Adrenal gland (tissue), 12 donors: ENCODE data around the gene FRMD3. TPM values are rescaled to one million over a fixed set of nuclear protein-coding genes. Genes with fewer than 3 reads are reported as not detected.

Source experiments
- DNase-seq, 7 donors: peaks; one replicate each; pipeline ENCODE4 v3.0.0-alpha.2; 2019 to 2020
- H3K27ac ChIP-seq, 5 donors: fragments of 200-600 bp; sonication (generic) in 4 of 5; 1 replicate in 3 of 5; 2 replicates in 2 of 5; pipeline versions ENCODE4 v1.5.1 to v1.8.0; 2016 to 2020; ENCODE audit warnings: mild to moderate bottlenecking in 1 of 5
- H3K27me3 ChIP-seq: fragments of 200-600 bp; 2 replicates; pipeline ENCODE4 v1.8.0; 2021
- H3K36me3 ChIP-seq, 2 donors: fragments of 200-600 bp; replicated peaks in 1 of 2; 1 replicate in 1 of 2; 2 replicates in 1 of 2; pipeline versions ENCODE4 v1.5.1 to v1.8.0; 2018 to 2022
- H3K4me1 ChIP-seq, 2 donors: fragments of 200-600 bp; replicated peaks in 1 of 2; 1 replicate in 1 of 2; 2 replicates in 1 of 2; pipeline versions ENCODE4 v1.5.1 to v1.8.0; 2018 to 2021
- H3K4me3 ChIP-seq, 4 donors: fragments of 200-600 bp; sonication (generic) in 3 of 4; one replicate each; pipeline ENCODE4 v1.5.1; 2016 to 2018
- H3K9me3 ChIP-seq, 3 donors: fragments of 200-600 bp; sonication (generic) in 1 of 3; replicated peaks in 1 of 3; 1 replicate in 2 of 3; 2 replicates in 1 of 3; pipeline versions ENCODE4 v1.5.1 to v1.8.0; 2016 to 2021
- CTCF ChIP-seq, 6 experiments: fragments of 450-650 bp in 4 of 6; fragments of 200-600 bp in 2 of 6; sonication (generic) in 1 of 6; IDR thresholded peaks; 1 replicate in 5 of 6; 2 replicates in 1 of 6; pipeline versions ENCODE4 v1.5.1 to v1.8.0; 2016 to 2021; ENCODE audit warnings: antibody characterized with exemption in 6 of 6, mild to moderate bottlenecking in 2 of 6, moderate library complexity in 1 of 6
- POLR2A ChIP-seq, 2 donors: fragments of 450-650 bp; IDR thresholded peaks; one replicate each; pipeline ENCODE4 v1.6.1; 2017; ENCODE audit warnings: antibody characterized with exemption in 2 of 2, mild to moderate bottlenecking in 2 of 2, moderate library complexity in 1 of 2
- WGBS, 4 donors: extraction: QIAGEN DNeasy Blood & Tissue Kit in 2 of 4; methylation state at CpG; one replicate each; pipeline versions ENCODE4 v1.1.5 to v1.1.7; 2013 to 2017; 5-methylcytosine and 5-hydroxymethylcytosine counted together
- intact Hi-C, 2 donors: fragments of 100-400 bp; cut with DNase I; formaldehyde crosslinking; loops; one replicate each; pipeline versions ENCODE4 v1.14.1 to v1.15.0; 2022 to 2023
- polyA plus RNA-seq, 3 donors: library from polyadenylated mRNA; stranded (reverse); fragments of 200-250 nt in 2 of 3; fragments of 350-450 nt in 1 of 3; fragmentation: Illumina TruSeq in 1 of 3; extraction: RNeasy Lipid Tissue Mini Kit (QIAGEN cat#74804) in 1 of 3; gene quantifications; one replicate each; pipeline ENCODE4 v1.2.3, GENCODE V29; 2013 to 2014
- total RNA-seq, 9 donors: library from RNA; depleted of rRNA in 4 of 9; stranded (reverse); fragments of >200 nt in 4 of 9; fragments of 120-200 nt in 1 of 9; fragmentation: NEBNext Ultra II Directional in 1 of 9; extraction: Animal tissue kit (Norgen Biotek cat#: 25700) in 1 of 9; gene quantifications; one replicate each; pipeline versions ENCODE4 v1.1.0 to v1.2.4, GENCODE V29; 2013 to 2023
- donor health status: healthy with polysubstance abuse.
- donor health status: Bipolar disorder and iron deficiency.
- donor health status: DM: yes; HTN: yes; CAD: no.
- donor health status: DM: no; HTN: no; CAD: no.
- donor health status: DM: no; HTN: no; CAD: no.
- donor health status: DM: yes; HTN: yes; CAD: no.

The FRMD3 gene
- total and polyA plus RNA-seq, 12 donors = 1.8 to 32.9 (median 13.6) TPM

DNA sequence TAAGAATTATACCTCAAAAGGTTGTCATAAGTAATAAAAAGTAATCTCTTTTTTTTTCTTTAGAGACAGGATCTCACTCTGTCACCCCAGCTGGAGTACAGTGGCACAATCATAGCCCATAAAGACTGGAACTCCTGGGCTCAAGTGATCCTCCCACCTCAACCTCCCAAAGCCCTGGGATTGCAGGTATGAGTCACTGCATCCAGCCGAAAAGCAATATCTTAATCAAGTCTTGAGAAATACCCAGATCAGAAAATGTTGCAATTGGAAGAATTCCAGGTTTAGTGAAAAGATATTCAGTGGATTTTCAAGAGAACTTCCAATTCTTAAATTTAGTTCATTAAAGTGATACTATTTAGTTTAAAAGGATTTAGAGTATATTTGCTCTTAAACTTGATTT lies 43.8 kb upstream of the FRMD3 start:
- H3K9me3 ChIP-seq = no peaks in the 10 kb centered on the region
- intact Hi-C loops = no loop called here
- peaks cover 0 to 5% of the 10 kb centered on the region in 2 donors for H3K4me1 ChIP-seq
- 19 to 28% (median 21%) methylated on average over 1 of the region's 1 CpG for WGBS, 4 donors
- TF ChIP-seq POLR2A (IDR thresholded peaks at IDR 0.05) (no peak), CTCF (IDR thresholded peaks at IDR 0.05) (no peak)
- H3K4me3 ChIP-seq = no peak overlapping the region
- no peak overlapping the region for H3K27ac ChIP-seq
- no peaks in the 10 kb centered on the region for H3K36me3 ChIP-seq
- peak in 6 of 7 donors; percentile 36 to 60 (median 42) for DNase-seq
- H3K27me3 ChIP-seq = no peaks in the 10 kb centered on the region

GRCh38 chr9:83574482-83574881 lies 36.3 kb upstream of the FRMD3 start:
- no peak for DNase-seq
- WGBS, 4 donors = 63 to 71% (median 67%) methylated on average over 1 of the region's 1 CpG
- H3K27ac ChIP-seq = no peak overlapping the region
- H3K27me3 ChIP-seq = no peaks in the 10 kb centered on the region
- TF ChIP-seq CTCF (IDR thresholded peaks at IDR 0.05) (no peak), POLR2A (IDR thresholded peaks at IDR 0.05) (no peak)
- no peak overlapping the region for H3K4me3 ChIP-seq
- no peaks in the 10 kb centered on the region for H3K4me1 ChIP-seq
- intact Hi-C loops = no loop called here
- no peaks in the 10 kb centered on the region for H3K9me3 ChIP-seq
- H3K36me3 ChIP-seq = no peaks in the 10 kb centered on the region

DNA sequence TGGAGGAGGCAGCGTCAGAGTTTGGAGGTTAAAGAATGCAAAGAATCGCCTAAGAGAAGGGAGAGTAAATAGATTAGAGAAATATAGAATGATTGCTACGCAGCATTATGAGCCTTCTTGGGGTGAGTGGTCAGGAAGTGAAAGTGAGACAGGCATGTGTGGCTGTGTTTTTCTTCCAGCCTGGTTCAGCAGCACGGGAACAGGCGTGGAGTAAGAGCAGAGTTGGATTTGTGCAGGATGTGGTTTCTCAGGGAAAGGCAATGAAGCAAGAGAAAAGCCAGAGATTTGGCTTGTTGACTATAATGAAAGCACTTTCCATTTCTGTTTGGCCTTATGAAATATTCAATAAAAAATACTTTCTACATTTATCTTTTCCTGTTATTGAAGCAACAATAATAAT lies 34.3 kb upstream of the FRMD3 start:
- DNase-seq = peak in 3 of 7 donors; percentile 14 to 56 (median 19)
- intact Hi-C loops = no loop called here
- H3K9me3 ChIP-seq = no peaks in the 10 kb centered on the region
- H3K36me3 ChIP-seq = no peaks in the 10 kb centered on the region
- H3K4me1 ChIP-seq = no peaks in the 10 kb centered on the region
- TF ChIP-seq CTCF (IDR thresholded peaks at IDR 0.05) (no peak), POLR2A (IDR thresholded peaks at IDR 0.05) (no peak)
- no peak overlapping the region for H3K4me3 ChIP-seq
- H3K27me3 ChIP-seq = no peaks in the 10 kb centered on the region
- WGBS, 4 donors = 49 to 61% (median 56%) methylated on average over 5 of the region's 5 CpGs
- H3K27ac ChIP-seq = peak overlapping the region in 1 of 5 donors; percentile 47

- no peak for TF ChIP-seq POLR2A (IDR thresholded peaks at IDR 0.05)
- TF ChIP-seq CTCF (IDR thresholded peaks at IDR 0.05) = no peak
These were observed 32.2 kb upstream of the FRMD3 start for GRCh38 chr9:83570359-83570758.

More at GRCh38 chr9:83570359-83570758, 32.2 kb upstream of the FRMD3 start:
- 75 to 91% (median 80%) methylated on average over 1 of the region's 1 CpG for WGBS, 4 donors
- no peak overlapping the region for H3K27ac ChIP-seq
- no peaks in the 10 kb centered on the region for H3K4me1 ChIP-seq
- no peaks in the 10 kb centered on the region for H3K27me3 ChIP-seq
- intact Hi-C loops = no loop called here
- H3K9me3 ChIP-seq = no peaks in the 10 kb centered on the region
- no peaks in the 10 kb centered on the region for H3K36me3 ChIP-seq
- no peak overlapping the region for H3K4me3 ChIP-seq
- DNase-seq = no peak
